H1 (cell line): ENCODE data around the gene ATP6V1F. TPM values are rescaled to one million over a fixed set of nuclear protein-coding genes. Genes with fewer than 3 reads are reported as not detected.

ENCODE experiments used
- ATF2 ChIP-seq: IDR thresholded peaks from 2 replicates; pipeline ENCODE4 v1.6.1; 2012; ENCODE audit warnings: low read length, inconsistent platforms
- BCL11A ChIP-seq, 2 experiments: IDR thresholded peaks; one replicate each; pipeline ENCODE4 v1.6.1; 2011; ENCODE audit warnings: low read depth in 2 of 2, low read length in 2 of 2, mild to moderate bottlenecking in 2 of 2
- CBX5 ChIP-seq: fragments of 300-800, 300-1000 bp; sonication (generic); IDR thresholded peaks from 2 replicates; pipeline ENCODE4 v1.7.1; 2016; ENCODE audit warnings: antibody characterized with exemption, low read length, low read depth
- CHD1 ChIP-seq: IDR thresholded peaks from 2 replicates; pipeline ENCODE4 v1.6.1; 2012; ENCODE audit warnings: low read depth, low read length, improper control_type of control experiment
- EZH2 ChIP-seq: fragments of 200-600 bp; sonication (generic); IDR thresholded peaks from 2 replicates; pipeline ENCODE4 v1.7.1; 2012; ENCODE audit warnings: low read depth, mild to moderate bottlenecking, moderate library complexity, low read length, inconsistent platforms; ENCODE audit not compliant: severe bottlenecking
- POLR2AphosphoS5 ChIP-seq: IDR thresholded peaks from 2 replicates; pipeline ENCODE4 v1.6.1; 2011; ENCODE audit warnings: low read depth, low read length
- SIX5 ChIP-seq: IDR thresholded peaks from 2 replicates; pipeline ENCODE4 v1.6.1; 2011; ENCODE audit warnings: mild to moderate bottlenecking, low read depth, low read length
- USF2 ChIP-seq: IDR thresholded peaks from 2 replicates; pipeline ENCODE4 v1.6.1; 2011; ENCODE audit warnings: low read length, improper control_type of control experiment
- polyA plus RNA-seq, 7 experiments: library from polyadenylated mRNA; depleted of rRNA in 3 of 7; stranded (reverse) in 5 of 7; unstranded in 2 of 7; fragments of >200 nt in 5 of 7; fragments of 200-250 nt in 2 of 7; gene quantifications; 1 replicate in 5 of 7; 2 replicates in 1 of 7; 4 replicates in 1 of 7; pipeline versions ENCODE4 v1.2.1 to v1.2.3, GENCODE V29; 2011 to 2013; ENCODE audit warnings: missing spikeins in 2 of 7, mixed read lengths in 2 of 7
- total RNA-seq: library from RNA; stranded (reverse); fragmentation: NEBNext Ultra II Directional; extraction: Animal tissue kit (Norgen Biotek cat#: 25700); gene quantifications from 2 replicates; pipeline ENCODE4 v1.2.1, GENCODE V29; 2021

ATP6V1F gene
- total and polyA plus RNA-seq, 2 of the 8 experiments (the other 6 are each of a cell fraction or from before 2014, with no cell fraction given) = 104 to 318 TPM

- TF ChIP-seq ATF2 (no peak), CBX5 (no peak), EZH2 (no peak), USF2 (no peak), CHD1 (no peak), POLR2AphosphoS5 (no peak), SIX5 (no peak), BCL11A (IDR thresholded peaks at IDR 0.05; ENCODE audit: low read depth in 2 of 2, low read length in 2 of 2) (no peak)
Measured at GRCh38 chr7:128865996-128866877, 3.6 kb downstream of the ATP6V1F start (continued).
